Measurements from ENCODE around the gene CDH12.

CDH12 gene

GRCh38 chr5:21709770-21710169, 1143.4 kb downstream of the CDH12 start:
- no peak for DNase-seq (ENCODE audit: low read depth)

DNA sequence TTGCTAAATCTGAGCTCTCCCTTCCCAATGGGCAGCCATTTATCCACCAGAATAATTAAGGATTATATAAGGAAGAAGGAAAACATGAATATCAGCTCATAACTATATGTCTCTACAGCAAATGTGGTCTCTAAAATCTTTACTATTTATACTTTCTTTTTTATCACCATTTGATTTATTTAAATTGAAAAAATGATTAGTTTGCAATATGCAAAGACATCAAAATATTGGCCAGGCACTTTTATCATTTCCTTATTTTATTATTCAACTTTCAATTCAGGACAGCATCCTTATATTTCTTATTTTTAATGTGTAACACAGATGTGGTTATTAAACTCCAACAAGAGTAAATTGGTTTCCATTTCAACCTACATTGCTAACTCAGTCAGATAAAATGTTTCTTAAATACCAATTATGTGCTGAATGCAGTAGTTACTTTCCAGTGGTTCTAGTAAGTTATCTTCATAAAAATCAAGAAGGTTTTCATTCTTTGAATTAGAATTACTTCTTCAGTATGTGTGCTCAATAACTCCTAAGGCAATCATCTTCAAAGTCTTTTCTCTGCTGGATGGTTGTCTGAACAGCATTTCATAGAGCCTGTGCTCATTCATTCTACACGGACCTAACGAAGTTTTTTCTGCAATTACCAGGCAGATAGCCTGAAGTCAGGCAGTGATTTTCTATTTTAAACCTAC, 1148.0 kb downstream of the CDH12 start:
- no peak for DNase-seq (ENCODE audit: low read depth)

GRCh38 chr5:21701317-21701716, 1151.8 kb downstream of the CDH12 start:
- DNase-seq (ENCODE audit: low read depth): no peak
